Spleen (tissue), 7 donors: ENCODE data around the gene CACNA1D.

Source experiments
- POLR2A ChIP-seq, 3 donors: fragments of 450-650 bp; IDR thresholded peaks; one replicate each; pipeline ENCODE4 v1.5.1; 2017; ENCODE audit warnings: antibody characterized with exemption in 3 of 3, mild to moderate bottlenecking in 1 of 3
- POLR2AphosphoS5 ChIP-seq, 3 donors: sonication (generic); formaldehyde crosslinking; IDR thresholded peaks; one replicate each; pipeline ENCODE4 v1.5.1; 2017; ENCODE audit warnings: antibody characterized with exemption in 3 of 3
- TF ChIP-seq, protein P1 (sequence below), 11 experiments: fragments of 200-600 bp in 7 of 11; fragments of 450-650 bp in 4 of 11; sonication (generic) in 4 of 11; IDR thresholded peaks in 8 of 11; conservative IDR thresholded peaks in 3 of 11; 1 replicate in 7 of 11; 2 replicates in 4 of 11; pipeline versions ENCODE4 v1.4.0 to v1.8.0; 2016 to 2021; ENCODE audit warnings: antibody characterized with exemption in 11 of 11, inconsistent platforms in 4 of 11, mild to moderate bottlenecking in 1 of 11
- donor health status: DM: no; HTN: no; CAD: no; lungs with moderate emphysema.
- donor health status: DM: no; HTN: no; CAD: no.
- donor health status: DM: no; HTN: no; CAD: no.

DNA sequence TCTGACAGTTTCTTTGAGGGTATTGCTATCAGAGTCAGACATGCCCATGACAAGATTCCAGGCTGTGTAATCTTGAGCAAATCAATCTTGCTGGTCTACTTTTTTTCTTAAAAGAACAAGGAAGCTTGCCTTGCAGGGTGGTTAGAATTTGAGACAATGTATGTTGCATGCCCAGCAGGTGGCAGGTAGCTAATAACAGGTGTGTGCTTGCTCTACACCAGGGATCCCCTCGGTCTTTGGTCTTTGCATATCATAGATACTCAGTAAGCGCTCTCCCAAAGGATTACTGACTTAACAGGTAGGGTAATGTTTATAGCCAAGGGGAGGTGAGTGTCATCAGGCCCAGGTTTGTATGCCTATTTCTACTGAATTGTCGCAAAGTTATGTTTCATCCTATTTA, 37.3 kb downstream of the CACNA1D start:
- TF ChIP-seq, protein P1, sequence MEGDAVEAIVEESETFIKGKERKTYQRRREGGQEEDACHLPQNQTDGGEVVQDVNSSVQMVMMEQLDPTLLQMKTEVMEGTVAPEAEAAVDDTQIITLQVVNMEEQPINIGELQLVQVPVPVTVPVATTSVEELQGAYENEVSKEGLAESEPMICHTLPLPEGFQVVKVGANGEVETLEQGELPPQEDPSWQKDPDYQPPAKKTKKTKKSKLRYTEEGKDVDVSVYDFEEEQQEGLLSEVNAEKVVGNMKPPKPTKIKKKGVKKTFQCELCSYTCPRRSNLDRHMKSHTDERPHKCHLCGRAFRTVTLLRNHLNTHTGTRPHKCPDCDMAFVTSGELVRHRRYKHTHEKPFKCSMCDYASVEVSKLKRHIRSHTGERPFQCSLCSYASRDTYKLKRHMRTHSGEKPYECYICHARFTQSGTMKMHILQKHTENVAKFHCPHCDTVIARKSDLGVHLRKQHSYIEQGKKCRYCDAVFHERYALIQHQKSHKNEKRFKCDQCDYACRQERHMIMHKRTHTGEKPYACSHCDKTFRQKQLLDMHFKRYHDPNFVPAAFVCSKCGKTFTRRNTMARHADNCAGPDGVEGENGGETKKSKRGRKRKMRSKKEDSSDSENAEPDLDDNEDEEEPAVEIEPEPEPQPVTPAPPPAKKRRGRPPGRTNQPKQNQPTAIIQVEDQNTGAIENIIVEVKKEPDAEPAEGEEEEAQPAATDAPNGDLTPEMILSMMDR (IDR thresholded peaks at IDR 0.05 in 8 of 11, conservative IDR thresholded peaks at IDR 0.05 in 3 of 11): no peak
- TF ChIP-seq POLR2AphosphoS5 (IDR thresholded peaks at IDR 0.05) (no peak), POLR2A (IDR thresholded peaks at IDR 0.05) (no peak)
